GM19240 (cell line): ENCODE results near the gene DAB2IP.
"Not testable (repeated sequence)": the region's sequence is repeated elsewhere in the genome, so short reads cannot be mapped to it uniquely, and the experiment has no call there.

Experiments
- DNase-seq: peaks from one replicate; pipeline ENCODE4 v3.0.0; 2011; ENCODE audit warnings: low spot score; ENCODE audit not compliant: insufficient read length

Gene DAB2IP

GRCh38 chr9:121643473-121643872 is 8.0 kb upstream of the DAB2IP start:
- no peak for DNase-seq

GRCh38 chr9:121644040-121644439 is 7.4 kb upstream of the DAB2IP start:
- not testable (repeated sequence) for DNase-seq

- no peak for DNase-seq
Measured at GRCh38 chr9:121645003-121645402, 6.4 kb upstream of the DAB2IP start.

GRCh38 chr9:121645853-121646807 is 5.3 kb upstream of the DAB2IP start:
- no peak for DNase-seq

- DNase-seq = no peak
Measured at GRCh38 chr9:121646992-121647391, 4.4 kb upstream of the DAB2IP start.

GRCh38 chr9:121648172-121648571 is 3.3 kb upstream of the DAB2IP start:
- DNase-seq = no peak

- DNase-seq = no peak
Measured at GRCh38 chr9:121648799-121649198, 2.6 kb upstream of the DAB2IP start.

GRCh38 chr9:121649476-121650216 is 1.8 kb upstream of the DAB2IP start:
- no peak for DNase-seq

GRCh38 chr9:121650217-121651007 is 1.0 kb upstream of the DAB2IP start:
- DNase-seq = no peak

GRCh38 chr9:121651008-121651294 is 483 bp upstream of the DAB2IP start:
- no peak for DNase-seq

- DNase-seq = no peak
Measured at GRCh38 chr9:121652021-121652837, 795 bp downstream of the DAB2IP start.

GRCh38 chr9:121652838-121653231 is 1.4 kb downstream of the DAB2IP start:
- no peak for DNase-seq

- no peak for DNase-seq
Measured at GRCh38 chr9:121654499-121655140, 3.2 kb downstream of the DAB2IP start.

- DNase-seq = no peak
Measured at GRCh38 chr9:121655231-121655755, 3.9 kb downstream of the DAB2IP start.

- DNase-seq = no peak
Measured at GRCh38 chr9:121656941-121657470, 5.6 kb downstream of the DAB2IP start.

- DNase-seq = no peak
Measured at GRCh38 chr9:121658166-121658565, 6.7 kb downstream of the DAB2IP start.

GRCh38 chr9:121658591-121658990 is 7.2 kb downstream of the DAB2IP start:
- DNase-seq = no peak

GRCh38 chr9:121660367-121660766 is 8.9 kb downstream of the DAB2IP start:
- DNase-seq = no peak

- no peak for DNase-seq
Measured at GRCh38 chr9:121660876-121661275, 9.4 kb downstream of the DAB2IP start.

GRCh38 chr9:121661328-121661727 is 9.9 kb downstream of the DAB2IP start:
- no peak for DNase-seq
